Kidney tubule cell (primary cell): Measurements from ENCODE around the gene PDE6B.
"Not testable (repeated sequence)": the region's sequence is repeated elsewhere in the genome, so short reads cannot be mapped to it uniquely, and the experiment has no call there.

ENCODE experiments used
- DNase-seq: peaks from one replicate; pipeline ENCODE4 v3.0.0-alpha.2; 2018; ENCODE audit warnings: low spot score

Gene PDE6B

GRCh38 chr4:622071-622995 is 3.0 kb upstream of the PDE6B start:
- DNase-seq = no peak

- DNase-seq = no peak
Measured at GRCh38 chr4:622996-623913, 2.1 kb upstream of the PDE6B start.

- no peak for DNase-seq
Measured at GRCh38 chr4:623914-624566, 1.3 kb upstream of the PDE6B start.

GRCh38 chr4:625631-626161 is 323 bp downstream of the PDE6B start:
- DNase-seq = no peak

- no peak for DNase-seq
Measured at GRCh38 chr4:626201-627091, 1.1 kb downstream of the PDE6B start.

- DNase-seq = no peak
Measured at GRCh38 chr4:627347-628125, 2.2 kb downstream of the PDE6B start.

GRCh38 chr4:628311-628741 is 3.0 kb downstream of the PDE6B start:
- DNase-seq = no peak

- DNase-seq = no peak
Measured at GRCh38 chr4:628821-629635, 3.7 kb downstream of the PDE6B start.

GRCh38 chr4:629636-629914 is 4.2 kb downstream of the PDE6B start:
- DNase-seq = no peak

GRCh38 chr4:629915-630641 is 4.7 kb downstream of the PDE6B start:
- DNase-seq = no peak

- no peak for DNase-seq
Measured at GRCh38 chr4:630656-631055, 5.3 kb downstream of the PDE6B start.

GRCh38 chr4:632196-632790 is 6.9 kb downstream of the PDE6B start:
- no peak for DNase-seq

GRCh38 chr4:632926-633325 is 7.6 kb downstream of the PDE6B start:
- DNase-seq = no peak

- no peak for DNase-seq
Measured at GRCh38 chr4:633406-633805, 8.0 kb downstream of the PDE6B start.

- no peak for DNase-seq
Measured at GRCh38 chr4:633976-634598, 8.7 kb downstream of the PDE6B start.

- no peak for DNase-seq
Measured at GRCh38 chr4:634599-634985, 9.2 kb downstream of the PDE6B start.

GRCh38 chr4:635066-635835 is 9.9 kb downstream of the PDE6B start:
- not testable (repeated sequence) for DNase-seq
